Left lobe of liver (tissue), 2 donors: ENCODE data around the gene MGST1. TPM values are rescaled to one million over a fixed set of nuclear protein-coding genes. Genes with fewer than 3 reads are reported as not detected.
A peak's percentile ranks its signal among the peaks of the same experiment; 100 is the strongest.
"Not testable (repeated sequence)": the region's sequence is repeated elsewhere in the genome, so short reads cannot be mapped to it uniquely, and the experiment has no call there.

ENCODE experiments used
- ATAC-seq: fragments of 200-7000 bp; cut with Tn5 transposase; one replicate; pipeline ENCODE4 v1.9.1; 2020; ENCODE audit warnings: mild to moderate bottlenecking, moderate library complexity
- DNase-seq: peaks from one replicate; pipeline ENCODE4 v3.0.0-alpha.2; 2020; ENCODE audit warnings: low spot score
- total RNA-seq: library from RNA; stranded (reverse); gene quantifications from one replicate; pipeline ENCODE4 v1.2.1, GENCODE V29; 2021
- donor health status: DM: no; HTN: no; CAD: no; lungs with moderate emphysema.
- donor health status: DM: no; HTN: yes; CAD: no.

Gene MGST1
- total RNA-seq, 1 donor from 2014 or later, result 1,460 TPM

DNA sequence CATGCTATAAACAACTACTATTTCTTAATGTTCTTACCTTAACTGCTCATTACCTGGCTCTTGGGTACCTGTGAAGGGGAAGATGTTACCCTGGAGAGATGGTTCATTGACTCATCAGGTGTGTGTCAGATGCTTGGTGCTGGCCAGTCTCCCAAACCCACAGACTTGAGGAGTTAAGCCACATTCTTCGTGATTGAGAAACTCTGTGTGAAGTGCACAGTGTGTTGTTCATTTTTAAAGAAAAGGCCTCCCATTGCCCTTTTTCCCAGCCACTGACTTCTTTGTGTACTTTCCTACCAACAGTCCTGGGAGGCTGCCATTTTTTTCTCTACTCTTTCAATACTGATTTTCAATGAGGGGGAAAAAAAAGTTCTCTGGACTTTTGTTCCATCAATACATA lies 3.2 kb downstream of the MGST1 start:
- peak; percentile 68 for DNase-seq
- ATAC-seq, result peak; percentile 5

- DNase-seq, result no peak
- ATAC-seq, result no peak
These were observed 5.0 kb downstream of the MGST1 start for GRCh38 chr12:16352481-16352880.

GRCh38 chr12:16358878-16359277 lies 11.4 kb downstream of the MGST1 start:
- DNase-seq (no peak), ATAC-seq (no peak)

GRCh38 chr12:16359512-16360491 lies 12.4 kb downstream of the MGST1 start:
- ATAC-seq (peak; percentile 88), DNase-seq (peak; percentile 64)

DNA sequence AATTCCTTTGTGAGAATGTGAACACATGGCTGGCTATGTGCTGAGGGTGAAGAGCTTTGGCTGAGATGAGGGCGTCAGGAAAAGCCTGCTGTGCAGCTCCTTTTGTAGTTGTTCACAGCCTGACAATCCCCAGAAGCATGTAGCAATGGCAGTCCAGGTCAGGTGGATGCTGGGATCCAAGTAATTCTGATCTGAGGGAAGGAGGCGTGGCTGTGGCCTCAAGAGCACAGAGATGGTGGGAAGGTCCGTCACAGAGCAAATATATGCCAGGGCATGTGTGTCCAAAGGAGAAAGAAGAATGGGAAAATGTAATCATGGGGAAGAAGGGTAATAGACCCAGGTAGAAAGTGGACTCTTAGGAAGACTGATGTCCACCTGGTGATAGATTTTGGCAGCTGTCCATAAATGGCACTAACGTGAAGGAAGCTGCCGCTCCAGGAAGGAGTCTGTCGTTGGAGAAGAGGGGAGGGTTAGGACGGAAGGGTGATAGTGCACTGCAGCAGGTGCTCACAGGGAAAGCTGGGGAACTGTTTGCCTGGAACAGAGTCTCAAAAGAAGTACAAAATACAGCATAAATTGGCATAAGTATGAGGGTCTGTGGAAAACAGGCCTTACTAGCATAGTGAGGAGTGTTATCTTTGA lies 13.8 kb downstream of the MGST1 start:
- peak; percentile 11 for ATAC-seq
- DNase-seq, result no peak

GRCh38 chr12:16362550-16362949 lies 15.1 kb downstream of the MGST1 start:
- ATAC-seq (no peak), DNase-seq (no peak)

DNA sequence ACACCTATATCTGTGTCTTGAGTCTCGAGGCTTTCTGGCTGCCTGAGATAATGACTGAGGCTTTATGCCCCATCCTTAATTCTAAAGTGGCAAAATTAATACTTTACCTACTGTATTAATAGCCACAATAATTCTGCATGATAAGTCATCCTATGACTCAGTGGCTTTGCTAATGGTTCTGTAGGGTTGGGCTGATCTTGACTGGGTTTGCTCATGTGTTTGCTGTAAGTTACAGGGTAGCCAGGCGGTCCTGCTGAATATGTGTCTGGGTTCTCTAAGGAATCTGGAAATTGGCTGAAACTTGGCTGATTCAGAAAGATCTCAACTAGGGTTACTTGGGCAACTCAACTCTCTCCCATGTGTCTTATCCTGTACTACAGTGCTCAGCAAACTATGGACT lies 21.7 kb downstream of the MGST1 start:
- DNase-seq (no peak), ATAC-seq (no peak)

- peak; percentile 28 for ATAC-seq
These were observed 22.7 kb downstream of the MGST1 start for GRCh38 chr12:16370096-16370495.

DNA sequence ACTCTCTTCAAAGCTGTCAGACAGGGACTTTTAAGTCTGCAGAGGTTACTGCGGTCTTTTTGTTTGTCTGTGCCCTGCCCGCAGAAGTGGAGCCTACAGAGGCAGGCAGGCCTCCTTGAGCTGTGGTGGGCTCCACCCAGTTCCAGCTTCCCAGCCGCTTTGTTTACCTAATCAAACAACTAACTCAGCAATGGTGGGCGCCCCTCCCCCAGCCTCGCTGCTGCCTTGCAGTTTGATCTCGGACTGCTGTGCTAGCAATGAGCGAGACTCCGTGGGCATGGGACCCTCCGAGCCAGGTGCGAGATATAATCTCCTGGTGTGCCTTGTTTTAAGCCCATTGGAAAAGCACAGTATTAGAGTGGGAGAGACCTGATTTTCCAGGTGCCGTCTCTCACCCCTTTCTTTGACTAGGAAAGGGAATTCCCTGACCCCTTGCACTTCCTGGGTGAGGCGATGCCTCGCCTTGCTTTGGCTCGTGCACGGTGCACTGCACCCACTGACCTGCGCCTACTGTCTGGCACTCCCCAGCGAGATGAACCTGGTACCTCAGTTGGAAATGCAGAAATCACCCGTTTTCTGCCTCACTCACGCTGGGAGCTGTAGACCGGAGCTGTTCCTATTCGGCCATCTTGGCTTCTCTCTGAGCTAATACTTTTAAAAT lies 35.3 kb downstream of the MGST1 start:
- ATAC-seq, DNase-seq: not testable (repeated sequence)

More at GRCh38 chr12:16370096-16370495, 22.7 kb downstream of the MGST1 start:
- DNase-seq, result no peak

GRCh38 chr12:16384732-16385131 lies 37.3 kb downstream of the MGST1 start:
- ATAC-seq (no peak), DNase-seq (no peak)

DNA sequence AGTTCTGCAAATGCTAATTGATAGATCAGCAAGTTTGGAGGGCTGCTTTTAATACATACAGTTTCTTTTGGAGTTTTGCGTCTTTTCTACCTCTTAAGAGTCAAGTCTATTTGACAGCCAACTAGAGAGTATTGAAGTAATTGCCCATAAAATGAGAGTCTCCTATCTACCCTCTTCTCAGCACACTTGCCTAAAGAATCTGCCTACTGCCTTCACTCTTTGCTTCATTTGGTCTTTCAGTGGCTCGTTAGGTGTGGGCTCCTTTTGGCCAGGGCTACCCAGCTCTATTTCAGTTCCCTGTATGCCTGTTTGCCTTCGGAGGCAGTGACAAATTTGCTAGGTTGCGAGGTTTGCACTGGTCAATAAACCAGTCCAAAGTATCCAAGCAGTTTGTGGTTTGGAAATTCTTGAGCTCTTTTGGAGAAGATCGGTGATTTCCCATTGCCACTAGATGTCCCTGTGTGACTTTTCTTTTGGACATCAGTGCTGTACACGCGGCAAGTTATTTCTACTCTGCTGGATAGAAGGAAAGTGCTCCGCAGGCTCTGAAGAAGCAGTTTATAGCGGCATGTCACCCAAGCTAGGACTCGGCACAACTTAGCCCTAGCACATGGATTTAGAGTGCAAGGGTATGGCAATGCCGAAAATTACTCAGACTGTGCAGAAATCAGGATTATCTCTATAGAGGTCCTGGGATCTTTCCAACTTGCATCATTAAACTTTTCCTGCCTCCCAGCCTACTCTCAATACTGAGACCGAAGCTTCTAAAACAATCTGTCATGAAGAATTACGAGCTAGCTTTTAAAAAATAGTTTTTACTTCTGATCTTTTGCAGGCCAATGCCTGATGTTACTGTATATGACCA lies 38.6 kb downstream of the MGST1 start:
- DNase-seq (peak; percentile 73), ATAC-seq (peak; percentile 98)

DNA sequence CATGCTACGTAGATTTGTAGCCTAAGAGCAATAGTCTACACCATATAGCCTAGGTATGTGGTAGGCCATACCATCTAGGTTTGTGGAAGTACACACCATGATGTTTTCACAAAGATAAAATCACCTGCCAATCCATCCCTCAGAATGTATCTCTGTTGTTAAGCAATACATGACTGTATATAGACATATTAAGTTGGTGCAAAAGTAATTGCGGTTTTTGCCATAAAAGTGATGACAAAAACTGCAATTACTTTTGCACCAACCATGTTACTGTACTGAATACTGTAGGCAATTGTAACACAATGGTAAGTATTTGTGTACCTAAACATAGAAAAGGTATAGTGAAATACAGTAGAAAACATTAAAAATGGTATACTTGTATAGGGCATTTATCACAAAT lies 40.5 kb downstream of the MGST1 start:
- no peak for ATAC-seq
- no peak for DNase-seq

DNA sequence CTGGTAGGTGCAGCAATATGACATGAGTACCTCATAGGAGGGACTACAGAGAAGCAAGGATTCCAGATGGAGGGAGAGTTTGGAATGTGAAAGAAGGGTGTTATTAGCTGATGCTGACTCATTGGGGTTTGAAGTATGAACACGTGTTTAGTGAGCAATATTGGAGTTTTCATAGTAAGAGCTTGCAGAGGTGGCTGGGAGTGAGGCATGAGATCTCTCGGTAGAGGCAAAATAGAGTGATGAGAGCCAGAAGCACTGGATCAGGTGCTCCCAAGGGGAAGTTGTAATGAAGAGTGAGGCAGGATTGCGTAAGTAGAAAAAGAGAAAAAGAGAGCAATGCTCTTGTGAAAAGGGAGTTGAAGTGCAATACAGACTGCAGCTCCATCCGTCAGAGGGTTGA lies 42.1 kb downstream of the MGST1 start:
- no peak for ATAC-seq

DNA sequence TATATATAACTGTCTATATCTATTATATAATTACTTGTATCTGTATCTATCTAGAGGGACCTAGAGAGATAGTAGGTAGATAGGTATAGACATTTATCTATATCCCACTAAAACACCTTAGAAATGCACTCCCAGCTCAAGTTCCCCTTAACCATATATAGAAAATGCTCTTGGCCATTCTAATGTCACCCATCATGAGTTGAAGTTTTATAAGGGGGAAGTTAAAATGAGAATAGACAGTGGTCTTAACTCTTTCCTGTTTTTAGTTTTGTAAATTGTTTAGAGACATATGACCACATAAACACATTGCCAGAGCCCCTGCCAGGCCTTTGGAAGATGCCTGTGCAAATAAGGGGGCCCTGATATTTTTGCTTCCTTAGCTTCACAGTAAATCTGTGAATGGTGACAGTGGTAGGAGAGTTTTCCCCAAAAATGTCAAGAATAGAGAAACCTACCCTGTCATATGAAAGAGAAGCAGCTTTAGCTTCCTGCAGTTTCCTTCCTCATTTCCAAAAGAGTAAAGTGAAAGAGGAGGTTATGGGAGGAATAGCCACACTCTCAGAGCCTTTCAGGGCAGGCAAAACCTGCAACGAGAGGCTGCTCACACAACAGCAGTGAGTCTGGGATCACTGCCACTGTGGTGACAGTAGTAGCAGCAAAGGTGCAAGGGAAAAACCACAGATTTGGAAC lies 45.5 kb downstream of the MGST1 start:
- ATAC-seq (no peak), DNase-seq (no peak)

More for the DNA sequence above, 42.1 kb downstream of the MGST1 start:
- DNase-seq, result no peak

DNA sequence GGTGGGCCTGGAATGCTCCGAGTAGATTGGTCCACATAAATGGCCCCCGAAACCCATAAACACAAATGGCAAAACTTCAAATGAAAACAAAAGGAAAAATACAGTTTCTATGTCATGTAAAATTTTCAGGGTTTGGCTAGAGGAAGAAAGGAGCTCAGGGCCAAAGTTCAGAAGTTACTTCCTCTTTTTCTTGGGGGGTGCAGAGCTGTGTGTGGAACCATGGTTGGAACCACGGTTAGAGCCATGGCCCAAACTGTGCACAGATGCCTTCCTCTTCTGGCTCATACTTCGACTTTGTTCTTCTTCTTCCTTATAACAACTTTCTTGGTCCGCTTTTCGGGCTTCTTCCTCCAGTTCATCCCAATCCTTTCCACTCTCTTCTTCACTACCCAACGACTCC lies 51.7 kb downstream of the MGST1 start:
- DNase-seq, result no peak
- peak; percentile 34 for ATAC-seq

DNA sequence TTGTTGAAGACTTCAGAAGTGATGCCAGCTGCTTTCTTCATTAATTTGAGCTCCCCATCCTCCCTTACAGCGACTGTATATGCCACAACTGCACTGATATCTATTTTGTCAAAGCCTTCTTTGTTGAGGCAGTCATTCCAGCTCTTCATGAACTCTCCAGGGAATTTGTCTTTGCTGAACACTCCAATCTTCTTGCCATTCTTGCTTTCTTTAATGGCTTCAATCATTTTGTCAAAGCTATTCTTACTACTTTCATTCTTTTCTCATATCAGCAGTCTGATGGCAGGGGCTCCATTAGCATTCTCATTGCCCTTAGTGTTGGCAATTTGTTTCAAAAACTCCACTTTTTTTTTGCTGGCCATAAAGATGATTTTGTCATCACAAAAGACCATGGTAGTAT lies 54.4 kb downstream of the MGST1 start:
- DNase-seq, ATAC-seq: not testable (repeated sequence)

DNA sequence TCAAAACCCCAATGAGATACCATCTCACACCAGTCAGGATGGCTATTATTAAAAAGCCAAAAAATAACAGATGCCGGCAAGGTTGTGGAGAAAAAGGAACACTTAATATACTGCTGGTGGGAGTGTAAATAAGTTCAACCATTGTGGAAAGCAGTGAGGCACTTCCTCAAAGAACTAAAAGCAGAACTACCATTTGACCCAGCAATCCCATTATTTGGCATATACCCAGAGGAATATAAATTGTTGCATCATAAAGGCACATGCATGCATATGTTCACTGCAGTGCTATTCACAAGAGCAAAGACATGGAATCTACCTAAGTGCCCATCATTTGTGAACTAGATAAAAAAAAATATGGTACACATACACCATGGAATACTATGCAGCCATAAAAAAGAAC lies 59.9 kb downstream of the MGST1 start:
- DNase-seq (no peak), ATAC-seq (no peak)
